Ascending aorta (tissue), 2 donors: ENCODE data around the gene RASA3. TPM values are rescaled to one million over a fixed set of nuclear protein-coding genes. Genes with fewer than 3 reads are reported as not detected.

ENCODE experiments used
- DNase-seq, 2 donors: peaks; one replicate each; pipeline ENCODE4 v3.0.0-alpha.2; 2019; ENCODE audit warnings: low spot score in 2 of 2
- H3K27ac ChIP-seq, 2 donors: fragments of 200-600 bp; sonication (generic); one replicate each; pipeline ENCODE4 v1.5.1; 2016 to 2017; ENCODE audit warnings: mild to moderate bottlenecking in 1 of 2
- H3K27me3 ChIP-seq: fragments of 200-600 bp; sonication (generic); one replicate; pipeline ENCODE4 v1.5.1; 2017
- H3K36me3 ChIP-seq, 2 donors: fragments of 200-600 bp; sonication (generic); one replicate each; pipeline ENCODE4 v1.5.1; 2016
- H3K4me1 ChIP-seq, 2 donors: fragments of 200-600 bp; sonication (generic); one replicate each; pipeline ENCODE4 v1.5.1; 2016 to 2017; ENCODE audit warnings: mild to moderate bottlenecking in 1 of 2
- H3K4me3 ChIP-seq, 2 donors: fragments of 200-600 bp; sonication (generic); one replicate each; pipeline ENCODE4 v1.5.1; 2016 to 2017; ENCODE audit warnings: mild to moderate bottlenecking in 1 of 2
- H3K9me3 ChIP-seq, 2 donors: fragments of 200-600 bp; sonication (generic); one replicate each; pipeline ENCODE4 v1.5.1; 2016
- CTCF ChIP-seq, 3 experiments: fragments of 200-600 bp in 2 of 3; fragments of 450-650 bp in 1 of 3; sonication (generic) in 2 of 3; IDR thresholded peaks; one replicate each; pipeline ENCODE4 v1.5.1; 2016 to 2019; ENCODE audit warnings: antibody characterized with exemption in 3 of 3, mild to moderate bottlenecking in 1 of 3, moderate library complexity in 1 of 3
- intact Hi-C: fragments of 100-400 bp; cut with DNase I; formaldehyde crosslinking; loops from one replicate; pipeline ENCODE4 v1.15.1; 2023
- total RNA-seq: library from RNA; depleted of rRNA; stranded (reverse); fragments of >200 nt; gene quantifications from one replicate; pipeline ENCODE4 v1.1.0, GENCODE V29; 2016

The RASA3 gene
- total RNA-seq, 1 donor from 2014 or later: 30.7 TPM

- TF ChIP-seq CTCF (IDR thresholded peaks at IDR 0.05): no peak
- intact Hi-C loops: no loop called here
These were observed 24.2 kb downstream of the RASA3 start for GRCh38 chr13:114108141-114108761.

GRCh38 chr13:114107686-114108081 is 24.7 kb downstream of the RASA3 start:
- intact Hi-C loops: no loop called here
- H3K27me3 ChIP-seq: no peaks in the 10 kb centered on the region
- DNase-seq: peak in 1 of 2 donors; percentile 62
- H3K36me3 ChIP-seq: no peaks in the 10 kb centered on the region
- no peak overlapping the region for H3K4me3 ChIP-seq
- H3K9me3 ChIP-seq: no peaks in the 10 kb centered on the region
- no peak for TF ChIP-seq CTCF (IDR thresholded peaks at IDR 0.05)
- no peaks in the 10 kb centered on the region for H3K4me1 ChIP-seq
- H3K27ac ChIP-seq: peak overlapping the region; percentile 4 to 16

More at GRCh38 chr13:114108141-114108761, 24.2 kb downstream of the RASA3 start:
- Histone ChIP-seq H3K27me3 (no peaks in the 10 kb centered on the region), H3K4me3 (no peak overlapping the region), H3K36me3 (no peaks in the 10 kb centered on the region), H3K9me3 (no peaks in the 10 kb centered on the region), H3K27ac (no peak overlapping the region), H3K4me1 (no peaks in the 10 kb centered on the region)
- DNase-seq: peak; percentile 6 to 62

GRCh38 chr13:114106991-114107685 is 25.3 kb downstream of the RASA3 start:
- Histone ChIP-seq H3K27ac (peak overlapping the region; percentile 4 to 16), H3K36me3 (no peaks in the 10 kb centered on the region), H3K4me1 (no peaks in the 10 kb centered on the region), H3K9me3 (no peaks in the 10 kb centered on the region), H3K4me3 (no peak overlapping the region), H3K27me3 (no peaks in the 10 kb centered on the region)
- no peak for TF ChIP-seq CTCF (IDR thresholded peaks at IDR 0.05)
- peak in 1 of 2 donors; percentile 50 for DNase-seq
- intact Hi-C loops: no loop called here

- no peaks in the 10 kb centered on the region for H3K9me3 ChIP-seq
- no peaks in the 10 kb centered on the region for H3K27me3 ChIP-seq
- no peaks in the 10 kb centered on the region for H3K36me3 ChIP-seq
- DNase-seq: no peak
- intact Hi-C loops: no loop called here
- no peak for TF ChIP-seq CTCF (IDR thresholded peaks at IDR 0.05)
- H3K27ac ChIP-seq: no peak overlapping the region
- H3K4me3 ChIP-seq: no peak overlapping the region
- H3K4me1 ChIP-seq: peaks cover 0 to 4% of the 10 kb centered on the region in 2 donors
These were observed 25.9 kb downstream of the RASA3 start for GRCh38 chr13:114106526-114106925.

GRCh38 chr13:114105521-114106225 is 26.8 kb downstream of the RASA3 start:
- H3K4me3 ChIP-seq: no peak overlapping the region
- no peaks in the 10 kb centered on the region for H3K36me3 ChIP-seq
- no peak overlapping the region for H3K27ac ChIP-seq
- H3K9me3 ChIP-seq: no peaks in the 10 kb centered on the region
- TF ChIP-seq CTCF (IDR thresholded peaks at IDR 0.05): no peak
- no peaks in the 10 kb centered on the region for H3K27me3 ChIP-seq
- peaks cover 6 to 12% of the 10 kb centered on the region in 2 donors for H3K4me1 ChIP-seq
- intact Hi-C loops: no loop called here
- peak in 1 of 2 donors; percentile 47 for DNase-seq
